Loucy (cell line): ENCODE results near the gene GRK3.

Experiments used
- H2AFZ ChIP-seq: fragments of 200-600 bp; sonication (generic); 2 replicates; pipeline ENCODE4 v1.6.0; 2016; ENCODE audit warnings: antibody characterized with exemption, mild to moderate bottlenecking, low read length, moderate library complexity
- H3F3A ChIP-seq: fragments of 200-600 bp; 2 replicates; pipeline ENCODE4 v1.6.0; 2016; ENCODE audit warnings: antibody characterized with exemption, low read depth, mild to moderate bottlenecking
- H3K27me3 ChIP-seq: fragments of 200-600 bp; sonication (generic); 2 replicates; pipeline ENCODE4 v1.6.1; 2014; ENCODE audit warnings: low read length, mild to moderate bottlenecking; ENCODE audit not compliant: insufficient read depth, poor library complexity, severe bottlenecking
- H3K36me3 ChIP-seq: fragments of 200-600 bp; sonication (generic); 2 replicates; pipeline ENCODE4 v1.6.1; 2016; ENCODE audit warnings: low read length; ENCODE audit not compliant: insufficient read depth
- H3K4me1 ChIP-seq: fragments of 200-600 bp; sonication (generic); 2 replicates; pipeline ENCODE4 v1.5.1; 2014; ENCODE audit warnings: low read length, mild to moderate bottlenecking; ENCODE audit not compliant: insufficient read depth, poor library complexity, severe bottlenecking
- H3K4me2 ChIP-seq: fragments of 200-600 bp; sonication (generic); 2 replicates; pipeline ENCODE4 v1.6.0; 2014; ENCODE audit warnings: antibody characterized with exemption, low read length, low read depth, mild to moderate bottlenecking; ENCODE audit not compliant: poor library complexity, severe bottlenecking
- H3K4me3 ChIP-seq: fragments of 200-600 bp; sonication (generic); 2 replicates; pipeline ENCODE4 v1.5.1; 2014; ENCODE audit warnings: low read length, mild to moderate bottlenecking, mixed read lengths; ENCODE audit not compliant: poor library complexity, severe bottlenecking
- H3K79me2 ChIP-seq: fragments of 200-600 bp; sonication (generic); 2 replicates; pipeline ENCODE4 v1.6.1; 2014; ENCODE audit warnings: low read length; ENCODE audit not compliant: insufficient read depth
- H3K9ac ChIP-seq: fragments of 200-600 bp; sonication (generic); 2 replicates; pipeline ENCODE4 v1.6.0; 2014; ENCODE audit warnings: mild to moderate bottlenecking, low read depth, low read length, moderate library complexity; ENCODE audit not compliant: poor library complexity, severe bottlenecking
- H3K9me2 ChIP-seq: fragments of 200-600 bp; sonication (generic); replicated peaks from 2 replicates; pipeline ENCODE4 v1.6.1; 2016; ENCODE audit warnings: low read depth, low read length, mixed read lengths
- H3K9me3 ChIP-seq: fragments of 200-600 bp; sonication (generic); 2 replicates; pipeline ENCODE4 v1.6.1; 2014; ENCODE audit warnings: mild to moderate bottlenecking, antibody characterized with exemption, low read length, low read depth; ENCODE audit not compliant: insufficient read depth
- H4K20me1 ChIP-seq: fragments of 200-600 bp; sonication (generic); 2 replicates; pipeline ENCODE4 v1.6.0; 2014; ENCODE audit warnings: antibody characterized with exemption, low read length, mild to moderate bottlenecking; ENCODE audit not compliant: insufficient read depth, poor library complexity, severe bottlenecking
- CTCF ChIP-seq: fragments of 200-600 bp; sonication (generic); conservative IDR thresholded peaks from 2 replicates; pipeline ENCODE4 v1.5.1; 2014; ENCODE audit warnings: mild to moderate bottlenecking, antibody characterized with exemption, low read length
- EZH2phosphoT487 ChIP-seq: fragments of 200-600 bp; IDR thresholded peaks from 2 replicates; pipeline ENCODE4 v1.6.1; 2018; ENCODE audit warnings: antibody characterized with exemption, mild to moderate bottlenecking, moderate library complexity, borderline replicate concordance

GRK3 gene

DNA sequence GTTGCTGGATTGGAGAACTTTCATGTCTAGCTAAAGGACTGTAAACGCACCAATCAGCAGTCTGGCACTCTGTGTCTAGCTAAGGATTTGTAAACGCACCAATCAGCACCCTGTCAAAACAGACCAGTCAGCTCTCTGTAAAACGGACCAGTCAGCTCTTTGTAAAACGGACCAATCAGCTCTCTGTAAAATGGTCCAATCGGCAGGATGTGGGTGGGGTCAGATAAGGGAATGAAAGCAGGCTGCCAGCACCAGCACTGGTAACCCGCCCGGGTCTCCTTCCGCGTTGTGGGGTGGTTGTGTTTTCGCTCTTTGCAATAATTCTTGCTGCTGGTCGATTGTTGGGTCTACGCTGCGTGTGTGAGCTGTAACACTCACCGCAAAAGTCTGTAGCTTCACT is 188.8 kb downstream of the GRK3 start:
- no peaks in the 10 kb centered on the region for H4K20me1 ChIP-seq
- no peak overlapping the region for H3K4me3 ChIP-seq
- H3K36me3 ChIP-seq, result no peaks in the 10 kb centered on the region
- no peaks in the 10 kb centered on the region for H3K9me3 ChIP-seq
- H3K4me2 ChIP-seq, result no peak overlapping the region
- peaks cover 44% of the 10 kb centered on the region for H3K4me1 ChIP-seq
- 0 out of 2 replicates have a peak, but pooled peaks cover 2% of the 10 kb centered on the region for H3F3A ChIP-seq
- H3K79me2 ChIP-seq, result no peaks in the 10 kb centered on the region; the same call in 1 of the 2 replicates
- no peaks in the 10 kb centered on the region for H3K9me2 ChIP-seq
- TF ChIP-seq CTCF (no peak), EZH2phosphoT487 (no peak)
- no peak overlapping the region for H2AFZ ChIP-seq
- H3K9ac ChIP-seq, result no peak overlapping the region
- no peaks in the 10 kb centered on the region for H3K27me3 ChIP-seq

DNA sequence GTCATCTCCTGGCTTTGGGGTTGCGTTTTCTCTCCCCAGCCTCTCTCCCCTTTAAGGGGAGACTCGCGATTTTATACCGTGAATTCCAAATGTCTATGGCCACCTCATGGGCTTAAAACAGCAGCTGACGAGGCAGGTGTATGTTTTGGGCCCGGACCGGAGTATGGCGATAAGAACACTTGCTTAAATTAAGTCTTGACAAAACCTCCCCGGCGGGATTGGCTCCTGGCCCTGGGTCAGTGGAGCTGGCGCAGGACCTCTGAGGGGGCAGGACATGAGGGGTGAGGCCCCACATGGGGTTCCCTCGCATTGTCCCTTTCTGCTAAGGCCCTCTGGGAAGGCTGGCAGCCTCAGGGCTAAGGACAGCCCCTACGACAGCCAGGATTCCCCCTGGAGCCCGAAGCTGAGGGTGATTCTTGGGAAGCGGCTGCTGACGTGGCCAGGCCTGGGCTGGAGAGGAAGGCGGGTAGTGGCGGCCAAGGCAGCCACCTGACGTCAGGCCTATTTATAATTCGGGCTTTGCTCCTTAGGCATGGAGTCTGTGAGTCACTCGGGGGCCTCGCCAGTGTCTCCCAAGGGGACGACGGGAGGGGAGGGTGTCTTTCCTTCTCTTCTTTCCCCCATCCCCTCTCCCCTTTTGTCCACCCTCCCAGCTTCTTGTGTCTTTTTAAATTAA is 190.2 kb downstream of the GRK3 start:
- Histone ChIP-seq H3F3A (0 out of 2 replicates have a peak, but pooled peaks cover 2% of the 10 kb centered on the region), H3K79me2 (no peaks in the 10 kb centered on the region; the same call in 1 of the 2 replicates), H3K9me3 (no peaks in the 10 kb centered on the region), H3K4me3 (no peak overlapping the region), H3K4me1 (peaks cover 31% of the 10 kb centered on the region), H4K20me1 (no peaks in the 10 kb centered on the region), H2AFZ (no peak overlapping the region), H3K4me2 (no peak overlapping the region), H3K9ac (no peak overlapping the region), H3K9me2 (no peaks in the 10 kb centered on the region), H3K27me3 (no peaks in the 10 kb centered on the region), H3K36me3 (no peaks in the 10 kb centered on the region)
- TF ChIP-seq CTCF, result no peak
- no peak for TF ChIP-seq EZH2phosphoT487

DNA sequence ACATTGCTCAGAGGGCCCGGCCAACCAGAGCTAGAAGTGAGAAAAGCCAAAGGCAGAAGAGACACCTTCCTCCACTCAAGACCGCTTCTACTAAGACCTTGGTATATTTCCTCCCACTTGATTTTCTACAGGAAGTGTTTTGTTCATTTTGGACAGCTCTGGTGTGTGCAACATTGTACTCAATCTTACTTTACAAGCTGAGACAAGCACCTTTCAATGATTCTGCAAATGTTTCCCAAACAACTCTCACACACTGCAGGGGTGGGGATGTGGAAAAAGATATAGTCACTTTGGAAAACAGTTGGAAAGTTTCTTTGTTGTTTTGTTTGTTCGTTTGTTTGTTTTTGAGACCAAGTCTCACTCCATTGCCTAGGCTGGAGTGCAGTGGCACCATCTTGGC is 193.2 kb downstream of the GRK3 start:
- Histone ChIP-seq H3K27me3 (no peaks in the 10 kb centered on the region), H3K4me3 (peak overlapping the region; percentile 48), H3K9me2 (no peaks in the 10 kb centered on the region), H3F3A (0 out of 2 replicates have a peak, but pooled peaks cover 2% of the 10 kb centered on the region), H4K20me1 (no peaks in the 10 kb centered on the region), H3K79me2 (no peaks in the 10 kb centered on the region), H3K4me2 (peak overlapping the region; percentile 51), H3K9me3 (no peaks in the 10 kb centered on the region), H2AFZ (peak overlapping the region; percentile 80), H3K9ac (peak overlapping the region; percentile 58), H3K4me1 (peaks cover 42% of the 10 kb centered on the region), H3K36me3 (no peaks in the 10 kb centered on the region)
- TF ChIP-seq CTCF (no peak), EZH2phosphoT487 (no peak)
